LHCN-M2 (cell line): ENCODE measurements around the gene LRFN5. TPM values are rescaled to one million over a fixed set of nuclear protein-coding genes. Genes with fewer than 3 reads are reported as not detected.
"Not testable (repeated sequence)": the region's sequence is repeated elsewhere in the genome, so short reads cannot be mapped to it uniquely, and the experiment has no call there.

Source experiments
- DNase-seq: peaks from one replicate; pipeline ENCODE4 v3.0.0-alpha.2; 2012; ENCODE audit warnings: low read depth
- polyA plus RNA-seq: library from polyadenylated mRNA; unstranded; fragments of >200 nt; gene quantifications from one replicate; pipeline ENCODE4 v1.2.1, GENCODE V29; 2012; ENCODE audit warnings: missing spikeins
- total RNA-seq: library from RNA; depleted of rRNA; stranded (reverse); fragments of >200 nt; gene quantifications from 2 replicates; pipeline ENCODE4 v1.2.3, GENCODE V29; 2014; rRNA removed

Gene LRFN5
- total RNA-seq, result not detected in 2 replicates
- polyA plus RNA-seq, result not detected

GRCh38 chr14:41606532-41607303 lies at the start of gene LRFN5:
LRFN5 (plus strand) TSS chr14:41606876.
- DNase-seq, result no peak

GRCh38 chr14:41558490-41558889 lies 48.2 kb upstream of the LRFN5 start:
- DNase-seq, result no peak

GRCh38 chr14:41566864-41567263 lies 39.8 kb upstream of the LRFN5 start:
- DNase-seq, result not testable (repeated sequence)

GRCh38 chr14:41568979-41569378 lies 37.7 kb upstream of the LRFN5 start:
- no peak for DNase-seq

GRCh38 chr14:41570415-41571155 lies 36.1 kb upstream of the LRFN5 start:
- no peak for DNase-seq

GRCh38 chr14:41586237-41586636 lies 20.4 kb upstream of the LRFN5 start:
- no peak for DNase-seq

GRCh38 chr14:41597647-41598046 lies 9.0 kb upstream of the LRFN5 start:
- DNase-seq, result no peak

- DNase-seq, result not testable (repeated sequence)
Measured at GRCh38 chr14:41599805-41600385, 6.8 kb upstream of the LRFN5 start.

GRCh38 chr14:41604721-41605531 lies 1.8 kb upstream of the LRFN5 start:
- no peak for DNase-seq

- DNase-seq, result no peak
Measured at GRCh38 chr14:41605550-41606281, 960 bp upstream of the LRFN5 start.

GRCh38 chr14:41606282-41606531 lies 469 bp upstream of the LRFN5 start:
- DNase-seq, result no peak

GRCh38 chr14:41607304-41607775 lies 664 bp downstream of the LRFN5 start:
- no peak for DNase-seq

GRCh38 chr14:41607966-41608663 lies 1.4 kb downstream of the LRFN5 start:
- DNase-seq, result no peak

- DNase-seq, result no peak
Measured at GRCh38 chr14:41608681-41609390, 2.2 kb downstream of the LRFN5 start.

GRCh38 chr14:41609704-41610183 lies 3.1 kb downstream of the LRFN5 start:
- no peak for DNase-seq

GRCh38 chr14:41615011-41615595 lies 8.4 kb downstream of the LRFN5 start:
- no peak for DNase-seq

- DNase-seq, result no peak
Measured at GRCh38 chr14:41623736-41624135, 17.1 kb downstream of the LRFN5 start.

GRCh38 chr14:41629876-41630275 lies 23.2 kb downstream of the LRFN5 start:
- no peak for DNase-seq

GRCh38 chr14:41634286-41634685 lies 27.6 kb downstream of the LRFN5 start:
- DNase-seq, result no peak
